ENCODE data around the gene PRPF38B. TPM values are rescaled to one million over a fixed set of nuclear protein-coding genes. Genes with fewer than 3 reads are reported as not detected.
A peak's percentile ranks its signal among the peaks of the same experiment; 100 is the strongest.

PRPF38B gene
- total and polyA plus RNA-seq, 2 donors from 2014 or later, result 15.9 to 37.6 TPM

GRCh38 chr1:108644984-108645383, 47.1 kb upstream of the PRPF38B start:
- H3K9me3 ChIP-seq (ENCODE audit: control insufficient read depth in 2 of 3, insufficient read depth in 1 of 3, low read length in 3 of 3), result no peaks in the 10 kb centered on the region
- no peak overlapping the region for H3K9ac ChIP-seq (ENCODE audit: low read length in 3 of 3)
- DNase-seq, result no peak
- peaks cover 0 to 2% (median 0%) of the 10 kb centered on the region in 3 donors for H3K4me1 ChIP-seq (ENCODE audit: control insufficient read depth in 2 of 3, insufficient read depth in 2 of 3, low read depth in 1 of 3, low read length in 3 of 3)
- H3K4me3 ChIP-seq (ENCODE audit: low read length in 3 of 3), result no peak overlapping the region
- no peak for FAIRE-seq
- intact Hi-C loops (cut with DNase I), result loop anchor here (10.0 kb wide), 1 partner anchor 130 kb away; no protein-coding TSS in a partner anchor
- no peaks in the 10 kb centered on the region for H3K36me3 ChIP-seq (ENCODE audit: control insufficient read depth in 2 of 3, insufficient read depth in 3 of 3, low read length in 3 of 3)
- no peak for TF ChIP-seq CTCF (IDR thresholded peaks at IDR 0.05; ENCODE audit: borderline replicate concordance, extremely low read depth, insufficient read depth)
- H3K27ac ChIP-seq (ENCODE audit: low read depth in 2 of 2, low read length in 2 of 2), result peak overlapping the region in 1 of 2 donors; percentile 52
- no peaks in the 10 kb centered on the region for H3K27me3 ChIP-seq (ENCODE audit: control insufficient read depth, insufficient read depth, low read length)

- FAIRE-seq (no peak), DNase-seq (peak in 1 of 5 donors; percentile 29)
- Histone ChIP-seq H3K9me3 (ENCODE audit: control insufficient read depth in 2 of 3, insufficient read depth in 1 of 3, low read length in 3 of 3) (no peaks in the 10 kb centered on the region), H3K27me3 (ENCODE audit: control insufficient read depth, insufficient read depth, low read length) (no peaks in the 10 kb centered on the region), H3K36me3 (ENCODE audit: control insufficient read depth in 2 of 3, insufficient read depth in 3 of 3, low read length in 3 of 3) (no peaks in the 10 kb centered on the region), H3K27ac (ENCODE audit: low read depth in 2 of 2, low read length in 2 of 2) (peak overlapping the region in 1 of 2 donors; percentile 59), H3K4me3 (ENCODE audit: low read length in 3 of 3) (no peak overlapping the region), H3K4me1 (ENCODE audit: control insufficient read depth in 2 of 3, insufficient read depth in 2 of 3, low read depth in 1 of 3, low read length in 3 of 3) (peaks cover 0 to 2% (median 0%) of the 10 kb centered on the region in 3 donors), H3K9ac (ENCODE audit: low read length in 3 of 3) (no peak overlapping the region)
- TF ChIP-seq CTCF (IDR thresholded peaks at IDR 0.05; ENCODE audit: borderline replicate concordance, extremely low read depth, insufficient read depth), result no peak
- intact Hi-C loops (cut with DNase I), result loop anchor here (10.0 kb wide), 1 partner anchor 131 kb away; no protein-coding TSS in a partner anchor
These were observed 46.4 kb upstream of the PRPF38B start for GRCh38 chr1:108645564-108646184.

- Histone ChIP-seq H3K27me3 (ENCODE audit: control insufficient read depth, insufficient read depth, low read length) (no peaks in the 10 kb centered on the region), H3K36me3 (ENCODE audit: control insufficient read depth in 2 of 3, insufficient read depth in 3 of 3, low read length in 3 of 3) (no peaks in the 10 kb centered on the region), H3K4me3 (ENCODE audit: low read length in 3 of 3) (no peak overlapping the region), H3K9me3 (ENCODE audit: control insufficient read depth in 2 of 3, insufficient read depth in 1 of 3, low read length in 3 of 3) (no peaks in the 10 kb centered on the region), H3K27ac (ENCODE audit: low read depth in 2 of 2, low read length in 2 of 2) (peak overlapping the region; percentile 40 to 59), H3K9ac (ENCODE audit: low read length in 3 of 3) (no peak overlapping the region), H3K4me1 (ENCODE audit: control insufficient read depth in 2 of 3, insufficient read depth in 2 of 3, low read depth in 1 of 3, low read length in 3 of 3) (peaks cover 0 to 2% (median 0%) of the 10 kb centered on the region in 3 donors)
- no peak for TF ChIP-seq CTCF (IDR thresholded peaks at IDR 0.05; ENCODE audit: borderline replicate concordance, extremely low read depth, insufficient read depth)
- FAIRE-seq (no peak), DNase-seq (no peak)
- intact Hi-C loops (cut with DNase I), result loop anchor here (10.0 kb wide), 1 partner anchor 131 kb away; no protein-coding TSS in a partner anchor
These were observed 45.9 kb upstream of the PRPF38B start for GRCh38 chr1:108646265-108646647.

All from kidney (tissue), 14 donors.